GM19023 (cell line): ENCODE data around the gene SYCE1.

Source experiments
- ATAC-seq: cut with Tn5 transposase; IDR thresholded peaks from one replicate; pipeline ENCODE4 v1.9.1; 2021; ENCODE audit warnings: mild to moderate bottlenecking, moderate library complexity; ENCODE audit not compliant: unreplicated experiment

SYCE1 gene

GRCh38 chr10:133516057-133516456 lies 49.3 kb downstream of the SYCE1 start:
- no peak for ATAC-seq

GRCh38 chr10:133515471-133515870 lies 49.9 kb downstream of the SYCE1 start:
- no peak for ATAC-seq

- ATAC-seq: no peak
Observed at GRCh38 chr10:133511907-133512528, 53.4 kb downstream of the SYCE1 start.

GRCh38 chr10:133511408-133511807 lies 54.0 kb downstream of the SYCE1 start:
- no peak for ATAC-seq

- no peak for ATAC-seq
Observed at GRCh38 chr10:133509700-133510099, 55.7 kb downstream of the SYCE1 start.
